OCI-LY1 (cell line): ENCODE data around the gene SMAD6.

Experiments used
- H2AFZ ChIP-seq: fragments of 200-600 bp; sonication (generic), shearing (Covaris generic); 2 replicates; pipeline ENCODE4 v1.6.0; 2014; ENCODE audit warnings: antibody characterized with exemption, mild to moderate bottlenecking, low read length
- H3F3A ChIP-seq: fragments of 200-600 bp; sonication (generic), shearing (Covaris generic); 2 replicates; pipeline ENCODE4 v1.6.0; 2014; ENCODE audit warnings: mild to moderate bottlenecking, antibody characterized with exemption, low read length, moderate library complexity; ENCODE audit not compliant: insufficient read depth
- H3K27ac ChIP-seq: fragments of 200-600 bp; sonication (generic); 2 replicates; pipeline ENCODE4 v1.5.1; 2014; ENCODE audit warnings: low read length, mixed run types, mild to moderate bottlenecking, low read depth; ENCODE audit not compliant: poor library complexity, severe bottlenecking
- H3K27me3 ChIP-seq: fragments of 200-600 bp; sonication (generic); 2 replicates; pipeline ENCODE4 v1.6.0; 2014; ENCODE audit warnings: antibody characterized with exemption, mild to moderate bottlenecking, low read length, moderate library complexity; ENCODE audit not compliant: insufficient read depth
- H3K36me3 ChIP-seq: fragments of 200-600 bp; sonication (generic); 2 replicates; pipeline ENCODE4 v1.6.1; 2014; ENCODE audit warnings: mild to moderate bottlenecking, antibody characterized with exemption, low read length, moderate library complexity, mixed read lengths; ENCODE audit not compliant: insufficient read depth
- H3K4me1 ChIP-seq: fragments of 200-600 bp; sonication (generic); 2 replicates; pipeline ENCODE4 v1.5.1; 2014; ENCODE audit warnings: mild to moderate bottlenecking, low read length, moderate library complexity; ENCODE audit not compliant: insufficient read depth, severe bottlenecking
- H3K4me2 ChIP-seq: fragments of 200-600 bp; sonication (generic), shearing (Covaris generic); 2 replicates; pipeline ENCODE4 v1.6.1; 2014; ENCODE audit warnings: low read length
- H3K4me3 ChIP-seq: fragments of 200-600 bp; sonication (generic); 2 replicates; pipeline ENCODE4 v1.5.1; 2014; ENCODE audit warnings: low read length, low read depth, mild to moderate bottlenecking, mixed read lengths; ENCODE audit not compliant: poor library complexity, severe bottlenecking
- H3K79me2 ChIP-seq: fragments of 200-600 bp; shearing (Covaris generic); 2 replicates; pipeline ENCODE4 v1.6.1; 2016; ENCODE audit warnings: mixed run types, low read length, mixed read lengths; ENCODE audit not compliant: insufficient read depth
- H3K9ac ChIP-seq: fragments of 200-600 bp; sonication (generic), shearing (Covaris generic); 2 replicates; pipeline ENCODE4 v1.6.1; 2014; ENCODE audit warnings: mild to moderate bottlenecking, low read length, mixed read lengths
- H3K9me2 ChIP-seq: fragments of 200-600 bp; sonication (generic), shearing (Covaris generic); 2 replicates; pipeline ENCODE4 v1.6.1; 2014; ENCODE audit warnings: low read depth, mild to moderate bottlenecking, low read length, mixed read lengths
- H3K9me3 ChIP-seq: fragments of 200-600 bp; shearing (Covaris generic); 2 replicates; pipeline ENCODE4 v1.6.1; 2014; ENCODE audit warnings: low read length, mixed read lengths
- H4K20me1 ChIP-seq: fragments of 200-600 bp; sonication (generic), shearing (Covaris generic); 2 replicates; pipeline ENCODE4 v1.6.0; 2016; ENCODE audit warnings: mild to moderate bottlenecking, low read length; ENCODE audit not compliant: insufficient read depth
- EZH2 ChIP-seq: fragments of 200-600 bp; sonication (generic), shearing (Covaris generic); IDR thresholded peaks from 2 replicates; pipeline ENCODE4 v1.8.0; 2017; ENCODE audit warnings: borderline replicate concordance, mixed run types, mild to moderate bottlenecking, antibody characterized with exemption, low read length, moderate library complexity, mixed read lengths
- TF ChIP-seq, protein P1 (sequence below): fragments of 200-600 bp; sonication (generic), shearing (Covaris generic); IDR thresholded peaks from 2 replicates; pipeline ENCODE4 v1.5.1; 2017; ENCODE audit warnings: mild to moderate bottlenecking, antibody characterized with exemption, low read length, moderate library complexity, mixed read lengths

SMAD6 gene

DNA sequence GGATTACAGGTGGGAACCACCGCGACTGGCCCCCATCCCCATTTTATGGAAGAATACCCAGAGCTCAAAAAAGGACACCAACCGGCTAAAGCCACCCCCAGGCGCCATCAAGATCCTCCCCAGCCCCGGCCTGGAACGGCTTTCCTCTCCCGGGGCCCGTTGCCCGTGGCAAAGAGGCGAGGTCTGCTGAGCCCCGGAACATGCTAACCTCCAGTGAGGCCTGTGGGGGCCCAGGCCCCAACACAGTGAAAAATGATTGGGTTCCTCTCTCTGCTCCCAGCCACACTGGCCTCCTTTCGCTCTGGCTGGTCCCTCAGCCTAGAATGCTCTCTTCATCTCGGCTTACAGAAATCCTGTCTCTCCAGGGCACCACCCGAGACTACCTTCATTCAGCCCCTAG, 46.5 kb upstream of the SMAD6 start:
- peaks cover 10% of the 10 kb centered on the region; the same call in 1 of the 2 replicates for H3K27me3 ChIP-seq
- no peaks in the 10 kb centered on the region for H3K9me2 ChIP-seq
- TF ChIP-seq, protein P1, sequence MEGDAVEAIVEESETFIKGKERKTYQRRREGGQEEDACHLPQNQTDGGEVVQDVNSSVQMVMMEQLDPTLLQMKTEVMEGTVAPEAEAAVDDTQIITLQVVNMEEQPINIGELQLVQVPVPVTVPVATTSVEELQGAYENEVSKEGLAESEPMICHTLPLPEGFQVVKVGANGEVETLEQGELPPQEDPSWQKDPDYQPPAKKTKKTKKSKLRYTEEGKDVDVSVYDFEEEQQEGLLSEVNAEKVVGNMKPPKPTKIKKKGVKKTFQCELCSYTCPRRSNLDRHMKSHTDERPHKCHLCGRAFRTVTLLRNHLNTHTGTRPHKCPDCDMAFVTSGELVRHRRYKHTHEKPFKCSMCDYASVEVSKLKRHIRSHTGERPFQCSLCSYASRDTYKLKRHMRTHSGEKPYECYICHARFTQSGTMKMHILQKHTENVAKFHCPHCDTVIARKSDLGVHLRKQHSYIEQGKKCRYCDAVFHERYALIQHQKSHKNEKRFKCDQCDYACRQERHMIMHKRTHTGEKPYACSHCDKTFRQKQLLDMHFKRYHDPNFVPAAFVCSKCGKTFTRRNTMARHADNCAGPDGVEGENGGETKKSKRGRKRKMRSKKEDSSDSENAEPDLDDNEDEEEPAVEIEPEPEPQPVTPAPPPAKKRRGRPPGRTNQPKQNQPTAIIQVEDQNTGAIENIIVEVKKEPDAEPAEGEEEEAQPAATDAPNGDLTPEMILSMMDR = no peak
- no peak for TF ChIP-seq EZH2
- H2AFZ ChIP-seq = no peak overlapping the region
- H3F3A ChIP-seq = no peaks in the 10 kb centered on the region
- H3K9ac ChIP-seq = no peak overlapping the region
- no peak overlapping the region for H3K4me3 ChIP-seq
- H3K36me3 ChIP-seq = no peaks in the 10 kb centered on the region
- H3K27ac ChIP-seq = no peak overlapping the region
- no peaks in the 10 kb centered on the region for H3K79me2 ChIP-seq
- no peaks in the 10 kb centered on the region for H3K9me3 ChIP-seq
- no peaks in the 10 kb centered on the region for H4K20me1 ChIP-seq
- H3K4me1 ChIP-seq = no peaks in the 10 kb centered on the region
- H3K4me2 ChIP-seq = no peak overlapping the region

DNA sequence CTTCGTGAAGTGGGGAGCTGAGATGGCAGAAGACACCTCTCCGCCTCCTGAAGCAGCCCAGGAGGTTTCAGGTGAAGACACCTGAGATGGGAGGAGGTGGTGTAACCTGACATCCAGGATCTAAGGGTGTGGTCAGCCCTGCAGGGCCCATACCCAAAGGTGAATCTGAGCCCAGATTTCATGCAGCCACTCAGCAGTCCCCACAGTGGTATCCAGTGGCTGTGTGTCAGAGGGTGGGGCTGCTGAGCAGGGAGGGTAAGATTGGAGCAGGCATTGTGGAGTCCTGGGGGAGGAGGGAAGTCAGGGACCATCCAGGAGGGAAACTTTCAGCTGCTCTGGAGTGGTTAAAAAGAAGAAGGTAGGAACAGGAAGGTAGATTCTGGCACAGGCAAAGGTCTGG, 46.0 kb upstream of the SMAD6 start:
- Histone ChIP-seq H3K4me3 (no peak overlapping the region), H2AFZ (no peak overlapping the region), H3K4me2 (no peak overlapping the region), H3K27ac (no peak overlapping the region), H3K36me3 (no peaks in the 10 kb centered on the region), H3K9me2 (no peaks in the 10 kb centered on the region), H3K9ac (no peak overlapping the region), H3K4me1 (no peaks in the 10 kb centered on the region), H3K9me3 (no peaks in the 10 kb centered on the region), H3K79me2 (no peaks in the 10 kb centered on the region), H3F3A (no peaks in the 10 kb centered on the region), H4K20me1 (no peaks in the 10 kb centered on the region), H3K27me3 (peaks cover 10% of the 10 kb centered on the region; the same call in 1 of the 2 replicates)
- TF ChIP-seq, protein P1 = no peak
- no peak for TF ChIP-seq EZH2

DNA sequence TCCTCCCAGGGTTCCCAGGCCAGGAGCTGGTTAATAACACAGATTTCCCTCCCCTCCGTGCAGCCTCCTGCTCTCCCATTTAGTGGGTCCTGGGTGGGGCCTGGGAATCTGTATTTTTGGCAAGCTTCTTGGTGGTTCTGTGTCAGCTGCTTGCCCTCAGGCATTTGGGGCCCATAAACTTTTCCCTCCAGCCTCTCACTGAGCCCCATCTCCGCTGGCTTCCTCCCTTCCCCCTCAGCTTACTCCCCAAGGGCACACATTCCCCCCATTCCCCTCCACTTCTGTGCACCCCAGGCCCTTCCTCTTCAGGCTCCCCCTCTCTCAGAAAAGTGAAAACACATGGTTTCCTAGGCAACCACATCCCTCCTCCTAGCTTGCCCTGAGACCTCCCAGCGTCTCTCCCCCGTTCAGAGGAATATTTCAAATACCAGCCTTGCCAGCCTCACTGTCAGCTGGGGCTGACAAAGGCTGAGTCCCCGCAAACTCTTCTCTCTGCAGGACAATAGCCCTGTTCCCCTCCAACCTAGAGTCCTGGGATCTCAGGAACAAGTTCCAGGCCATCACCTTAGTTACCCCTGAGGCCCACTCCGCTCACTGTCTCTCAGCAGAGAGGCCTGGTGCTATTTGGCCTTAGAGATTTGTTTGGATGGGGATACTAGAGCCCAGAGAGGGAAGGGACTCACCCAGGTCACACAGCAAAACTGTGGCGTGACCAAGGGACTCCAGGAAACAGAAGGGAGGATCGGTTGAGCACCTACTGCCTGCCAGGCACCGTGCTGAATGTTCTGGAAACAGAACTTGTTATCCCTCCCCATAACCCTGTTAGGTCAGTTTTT, 44.6 kb upstream of the SMAD6 start:
- Histone ChIP-seq H2AFZ (no peak overlapping the region), H4K20me1 (no peaks in the 10 kb centered on the region), H3F3A (no peaks in the 10 kb centered on the region), H3K9ac (no peak overlapping the region), H3K36me3 (no peaks in the 10 kb centered on the region), H3K79me2 (no peaks in the 10 kb centered on the region), H3K4me3 (no peak overlapping the region), H3K27ac (no peak overlapping the region), H3K27me3 (peaks cover 10% of the 10 kb centered on the region; the same call in 1 of the 2 replicates), H3K4me1 (no peaks in the 10 kb centered on the region), H3K4me2 (no peak overlapping the region), H3K9me3 (no peaks in the 10 kb centered on the region), H3K9me2 (no peaks in the 10 kb centered on the region)
- TF ChIP-seq, protein P1 = no peak
- TF ChIP-seq EZH2 = no peak
